ENCODE data around the gene KCTD20. TPM values are rescaled to one million over a fixed set of nuclear protein-coding genes. Genes with fewer than 3 reads are reported as not detected.

Gene KCTD20
- total RNA-seq, 2 donors from 2014 or later = 61.4 to 62.4 TPM

DNA sequence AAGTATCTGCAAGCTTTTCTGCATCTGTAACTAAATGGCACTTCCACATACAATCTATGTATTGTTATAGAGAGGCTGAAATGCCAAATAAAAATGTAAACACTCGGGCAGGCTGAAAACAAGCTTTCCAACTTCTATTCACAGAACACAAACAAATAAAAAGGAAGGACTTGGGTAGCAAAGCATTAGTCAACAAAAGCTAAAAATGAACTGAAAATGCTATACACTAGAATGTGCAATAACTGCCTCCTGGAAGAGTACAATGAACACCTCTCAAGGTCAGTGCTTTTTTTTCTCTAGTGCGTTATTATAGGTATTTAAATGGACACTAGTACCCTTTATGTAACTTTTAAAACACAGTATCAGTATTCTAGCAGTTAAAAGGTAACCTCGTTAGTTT lies 73.0 kb downstream of the KCTD20 start:
- Mint-ChIP-seq H3K9me3 (no peaks in the 10 kb centered on the region), H3K27ac (peak overlapping the region; percentile 14 to 47), H3K4me1 (ENCODE audit: low read depth in 2 of 2) (peaks cover 13 to 19% of the 10 kb centered on the region in 2 donors), H3K36me3 (peaks cover 16% of the 10 kb centered on the region), H3K4me3 (no peak overlapping the region), H3K27me3 (no peaks in the 10 kb centered on the region)
- ATAC-seq (no peak), DNase-seq (ENCODE audit: low spot score) (no peak)

DNA sequence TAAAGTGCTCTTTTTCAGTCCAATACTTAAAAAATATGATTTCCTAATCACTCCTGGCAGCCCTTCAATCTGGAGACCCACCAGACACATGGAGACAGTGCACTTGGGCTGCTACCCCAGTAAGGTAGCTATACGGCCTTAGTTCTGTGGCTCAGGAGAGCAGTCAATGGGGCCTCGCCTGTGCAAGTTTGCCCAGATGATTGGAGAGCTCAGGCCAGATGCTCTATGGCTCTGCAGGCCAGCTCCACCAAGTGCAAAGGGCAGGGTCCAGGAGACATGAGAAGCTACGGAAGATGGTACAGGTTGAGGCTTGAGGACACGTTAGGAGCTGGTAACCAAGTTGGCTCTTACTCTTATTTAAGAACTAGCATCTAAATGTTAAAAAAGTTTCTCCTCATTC lies 73.8 kb downstream of the KCTD20 start:
- Mint-ChIP-seq H3K9me3 (no peaks in the 10 kb centered on the region), H3K27me3 (no peaks in the 10 kb centered on the region), H3K4me3 (no peak overlapping the region), H3K4me1 (ENCODE audit: low read depth in 2 of 2) (peaks cover 13 to 19% of the 10 kb centered on the region in 2 donors), H3K36me3 (peaks cover 15% of the 10 kb centered on the region), H3K27ac (peak overlapping the region; percentile 14 to 54)
- ATAC-seq (no peak), DNase-seq (ENCODE audit: low spot score) (no peak)

DNA sequence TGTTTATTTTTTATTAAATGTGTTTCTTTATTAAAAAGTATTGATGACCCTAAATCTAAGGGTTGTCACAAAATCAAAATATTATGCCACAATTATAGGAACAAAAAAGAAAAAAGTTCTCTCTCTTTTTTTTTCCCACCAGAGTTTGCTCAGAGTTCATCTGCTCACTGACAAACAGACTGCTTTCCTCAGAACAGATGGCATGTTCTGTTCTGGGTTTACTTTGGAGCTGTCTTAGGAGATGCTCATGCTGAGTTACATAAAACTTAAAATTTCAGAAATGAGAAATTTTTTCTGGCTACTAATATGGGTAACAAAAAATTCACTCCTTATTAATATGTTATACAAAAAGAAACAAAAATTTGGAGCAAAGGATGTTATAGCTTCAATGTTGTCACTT lies 74.2 kb downstream of the KCTD20 start:
- no peaks in the 10 kb centered on the region for H3K9me3 Mint-ChIP-seq
- peaks cover 13 to 19% of the 10 kb centered on the region in 2 donors for H3K4me1 Mint-ChIP-seq (ENCODE audit: low read depth in 2 of 2)
- H3K4me3 Mint-ChIP-seq = no peak overlapping the region
- DNase-seq (ENCODE audit: low spot score) (no peak), ATAC-seq (no peak)
- H3K36me3 Mint-ChIP-seq = peaks cover 11% of the 10 kb centered on the region
- no peaks in the 10 kb centered on the region for H3K27me3 Mint-ChIP-seq
- H3K27ac Mint-ChIP-seq = peak overlapping the region in 1 of 2 donors; percentile 41

GRCh38 chr6:36517408-36517807 lies 74.6 kb downstream of the KCTD20 start:
- Mint-ChIP-seq H3K9me3 (no peaks in the 10 kb centered on the region), H3K4me1 (ENCODE audit: low read depth in 2 of 2) (peaks cover 10 to 19% of the 10 kb centered on the region in 2 donors), H3K27ac (peak overlapping the region in 1 of 2 donors; percentile 41), H3K27me3 (no peaks in the 10 kb centered on the region), H3K4me3 (no peak overlapping the region), H3K36me3 (peaks cover 8% of the 10 kb centered on the region)
- ATAC-seq (no peak), DNase-seq (ENCODE audit: low spot score) (no peak)

DNA sequence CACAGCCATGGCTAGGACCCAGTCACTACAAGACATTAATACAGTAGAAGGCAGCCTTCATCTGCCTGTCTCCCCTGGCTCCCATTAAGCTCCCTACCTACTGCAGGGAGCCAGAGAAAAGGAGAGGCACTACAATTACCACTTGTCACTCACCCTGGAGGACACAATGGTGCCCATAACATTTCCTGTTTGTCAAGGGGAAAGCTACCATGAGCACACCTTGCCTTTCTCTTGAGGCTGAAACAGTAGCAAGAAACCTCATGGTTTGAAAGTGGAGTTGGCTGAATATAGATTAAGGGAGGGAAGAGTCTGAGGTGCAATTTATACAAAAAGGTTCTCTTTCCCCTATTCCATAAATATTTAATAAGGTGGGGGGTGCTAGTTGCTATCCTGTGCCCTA lies 76.6 kb downstream of the KCTD20 start:
- Mint-ChIP-seq H3K27ac (peak overlapping the region; percentile 25 to 59), H3K36me3 (peaks cover 9% of the 10 kb centered on the region), H3K4me3 (no peak overlapping the region), H3K27me3 (no peaks in the 10 kb centered on the region), H3K4me1 (ENCODE audit: low read depth in 2 of 2) (peaks cover 10 to 19% of the 10 kb centered on the region in 2 donors), H3K9me3 (no peaks in the 10 kb centered on the region)
- no peak for DNase-seq (ENCODE audit: low spot score)
- ATAC-seq = no peak

- no peak for ATAC-seq
- Mint-ChIP-seq H3K4me3 (no peak overlapping the region), H3K36me3 (peaks cover 9% of the 10 kb centered on the region), H3K27me3 (no peaks in the 10 kb centered on the region), H3K27ac (peak overlapping the region in 1 of 2 donors; percentile 69), H3K9me3 (no peaks in the 10 kb centered on the region), H3K4me1 (ENCODE audit: low read depth in 2 of 2) (peaks cover 15% of the 10 kb centered on the region in 2 donors)
- DNase-seq (ENCODE audit: low spot score) = no peak
These were observed 80.7 kb downstream of the KCTD20 start for GRCh38 chr6:36523451-36523850.

GRCh38 chr6:36523936-36524499 lies 81.2 kb downstream of the KCTD20 start:
- no peak for ATAC-seq
- Mint-ChIP-seq H3K27me3 (no peaks in the 10 kb centered on the region), H3K36me3 (peaks cover 7% of the 10 kb centered on the region), H3K9me3 (no peaks in the 10 kb centered on the region), H3K4me3 (no peak overlapping the region), H3K4me1 (ENCODE audit: low read depth in 2 of 2) (peaks cover 18 to 21% of the 10 kb centered on the region in 2 donors), H3K27ac (peak overlapping the region in 1 of 2 donors; percentile 69)
- no peak for DNase-seq (ENCODE audit: low spot score)

- H3K36me3 Mint-ChIP-seq = peaks cover 5% of the 10 kb centered on the region
These were observed 82.1 kb downstream of the KCTD20 start for GRCh38 chr6:36524871-36525270.

DNA sequence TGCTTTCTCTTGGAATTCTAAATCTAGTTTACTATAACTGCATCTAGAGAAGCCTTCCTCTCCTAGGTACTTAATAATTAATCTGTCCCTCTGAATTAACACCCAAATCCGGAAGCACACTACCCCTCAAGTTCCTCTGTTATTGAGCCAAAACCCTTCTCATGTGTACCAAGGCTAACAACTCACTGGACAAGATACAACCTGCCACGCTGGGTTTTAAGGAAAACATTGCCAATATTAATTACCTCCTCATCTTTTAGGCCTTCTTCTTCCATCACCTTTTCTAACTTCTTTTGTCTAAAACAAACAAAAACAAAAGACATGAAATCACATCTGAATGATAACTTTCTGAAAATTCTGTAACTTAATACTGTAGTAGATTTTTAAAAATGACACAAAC lies 82.5 kb downstream of the KCTD20 start:
- no peaks in the 10 kb centered on the region for H3K9me3 Mint-ChIP-seq
- DNase-seq (ENCODE audit: low spot score) (no peak), ATAC-seq (no peak)
- H3K27ac Mint-ChIP-seq = peak overlapping the region in 1 of 2 donors; percentile 21
- peaks cover 5% of the 10 kb centered on the region for H3K36me3 Mint-ChIP-seq
- peaks cover 24 to 29% of the 10 kb centered on the region in 2 donors for H3K4me1 Mint-ChIP-seq (ENCODE audit: low read depth in 2 of 2)
- no peaks in the 10 kb centered on the region for H3K27me3 Mint-ChIP-seq
- no peak overlapping the region for H3K4me3 Mint-ChIP-seq

More at GRCh38 chr6:36524871-36525270, 82.1 kb downstream of the KCTD20 start:
- Mint-ChIP-seq H3K27ac (peak overlapping the region in 1 of 2 donors; percentile 21), H3K4me1 (ENCODE audit: low read depth in 2 of 2) (peaks cover 24 to 29% of the 10 kb centered on the region in 2 donors), H3K27me3 (no peaks in the 10 kb centered on the region), H3K9me3 (no peaks in the 10 kb centered on the region), H3K4me3 (no peak overlapping the region)
- DNase-seq (ENCODE audit: low spot score) (no peak), ATAC-seq (no peak)

- Mint-ChIP-seq H3K4me3 (no peak overlapping the region), H3K4me1 (ENCODE audit: low read depth in 2 of 2) (peaks cover 24 to 29% of the 10 kb centered on the region in 2 donors), H3K27ac (peak overlapping the region in 1 of 2 donors; percentile 21), H3K27me3 (no peaks in the 10 kb centered on the region), H3K9me3 (no peaks in the 10 kb centered on the region), H3K36me3 (peaks cover 5% of the 10 kb centered on the region)
- DNase-seq (ENCODE audit: low spot score) (no peak), ATAC-seq (no peak)
These were observed 83.3 kb downstream of the KCTD20 start for GRCh38 chr6:36526066-36526465.

DNA sequence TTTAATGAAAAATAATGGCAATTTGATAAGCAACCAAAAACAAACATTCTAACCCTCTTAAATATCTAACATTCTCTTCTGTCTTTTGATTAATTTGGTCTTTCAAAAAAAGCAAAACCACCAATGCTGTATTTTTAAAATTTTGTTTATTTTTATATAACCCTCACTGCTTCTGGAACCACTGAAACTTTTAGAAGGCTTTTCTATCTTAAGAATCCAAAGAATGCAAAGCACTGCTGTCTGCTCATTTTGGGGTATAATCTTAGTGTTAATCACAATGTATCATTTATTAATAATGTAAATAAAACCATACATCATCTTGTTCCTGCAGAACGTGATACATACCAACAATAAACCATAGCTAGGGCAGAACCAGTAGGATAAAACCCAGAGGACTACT lies 90.5 kb downstream of the KCTD20 start:
- DNase-seq (ENCODE audit: low spot score) = no peak
- Mint-ChIP-seq H3K27ac (peak overlapping the region in 1 of 2 donors; percentile 64), H3K9me3 (no peaks in the 10 kb centered on the region), H3K27me3 (no peaks in the 10 kb centered on the region), H3K4me3 (no peak overlapping the region), H3K36me3 (peaks cover 5% of the 10 kb centered on the region), H3K4me1 (ENCODE audit: low read depth in 2 of 2) (peaks cover 30 to 39% of the 10 kb centered on the region in 2 donors)
- ATAC-seq = no peak

DNA sequence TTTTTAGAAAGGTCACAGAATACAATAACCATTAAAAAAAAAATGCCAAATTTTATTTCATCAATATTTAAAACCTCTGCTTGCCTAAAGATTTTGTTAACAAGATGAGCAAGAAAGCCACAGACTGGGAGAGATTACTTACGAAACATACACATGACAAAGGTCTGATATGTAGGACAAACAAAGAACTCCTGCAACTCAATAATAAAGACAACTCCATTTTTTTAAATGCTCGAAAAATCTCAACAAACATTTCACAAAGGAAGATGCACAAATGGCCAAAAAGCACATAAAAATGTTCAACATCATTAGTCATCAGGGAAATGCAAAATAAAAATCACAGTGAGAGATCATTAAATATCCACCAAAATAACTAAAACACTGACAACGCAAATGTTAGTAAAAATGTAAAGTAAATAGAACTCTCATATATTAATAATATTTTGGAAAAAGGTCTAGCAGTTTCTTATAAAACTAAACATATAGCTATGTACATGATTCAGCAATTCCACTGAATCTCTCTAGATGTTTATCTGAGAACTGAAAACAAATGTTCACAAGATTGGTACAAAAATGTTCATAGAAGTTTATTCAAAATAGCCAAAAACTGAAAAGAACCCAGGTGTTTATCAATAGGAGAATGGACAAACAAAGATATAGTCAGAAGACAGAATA lies 94.2 kb downstream of the KCTD20 start:
- peak overlapping the region in 1 of 2 donors; percentile 68 for H3K27ac Mint-ChIP-seq
- peaks cover 9% of the 10 kb centered on the region for H3K36me3 Mint-ChIP-seq

DNA sequence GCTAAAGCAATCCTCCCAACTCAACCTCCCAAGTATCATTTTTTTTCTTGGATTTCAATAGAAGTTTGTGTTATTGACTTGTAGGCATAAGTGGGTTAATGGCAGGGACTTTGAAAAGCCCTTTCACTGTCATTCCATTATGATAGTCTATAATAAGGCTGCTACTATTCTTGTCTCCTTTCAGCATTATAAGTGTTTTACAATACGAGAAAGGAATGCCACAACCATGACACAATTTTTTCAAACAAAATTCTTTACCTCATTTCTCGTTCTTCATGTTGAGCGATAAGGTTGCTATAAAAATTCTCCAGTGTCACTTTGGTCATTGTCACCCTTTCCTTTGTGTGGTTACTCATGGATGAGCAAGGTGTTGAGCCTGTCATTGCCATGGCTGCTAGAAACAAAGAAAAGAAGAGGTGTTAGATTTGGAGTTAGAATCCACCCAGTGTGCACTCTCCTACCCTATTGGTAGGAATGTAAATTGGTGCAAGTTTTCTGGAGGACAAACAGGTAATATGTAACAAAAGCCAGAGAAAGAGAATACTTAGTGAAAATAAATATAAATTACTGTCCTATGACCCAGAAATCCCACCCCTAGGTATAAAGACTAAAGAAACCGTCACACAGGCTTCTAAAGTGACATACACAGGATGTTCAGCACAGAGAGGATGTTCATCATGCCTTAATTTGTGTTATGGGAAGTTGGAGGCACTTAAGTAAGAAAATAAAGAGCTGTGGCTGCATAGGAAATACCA lies 97.2 kb downstream of the KCTD20 start:
- Mint-ChIP-seq H3K27ac (peak overlapping the region; percentile 54 to 72), H3K27me3 (no peaks in the 10 kb centered on the region), H3K4me3 (peak overlapping the region; percentile 5), H3K9me3 (no peaks in the 10 kb centered on the region), H3K4me1 (ENCODE audit: low read depth in 2 of 2) (peaks cover 27 to 31% of the 10 kb centered on the region in 2 donors), H3K36me3 (peaks cover 4% of the 10 kb centered on the region)
- ATAC-seq = peak; percentile 65 to 72
- DNase-seq (ENCODE audit: low spot score) = no peak

More for the DNA sequence above, 94.2 kb downstream of the KCTD20 start:
- H3K9me3 Mint-ChIP-seq = no peaks in the 10 kb centered on the region
- peaks cover 26 to 32% of the 10 kb centered on the region in 2 donors for H3K4me1 Mint-ChIP-seq (ENCODE audit: low read depth in 2 of 2)
- H3K4me3 Mint-ChIP-seq = no peak overlapping the region
- H3K27me3 Mint-ChIP-seq = no peaks in the 10 kb centered on the region
- DNase-seq (ENCODE audit: low spot score) (no peak), ATAC-seq (no peak)

Data from natural killer cell treated with Interleukin-12 subunit alpha and Interleukin-12 subunit beta and Interleukin-15 and Interleukin-18, amount 100 ng/mL, for 72 hours (primary cell).